HG03575 (cell line): ENCODE results near the gene EIF5.
A peak's percentile ranks its signal among the peaks of the same experiment; 100 is the strongest.
"Not testable (repeated sequence)": the region's sequence is repeated elsewhere in the genome, so short reads cannot be mapped to it uniquely, and the experiment has no call there.

Experiments used
- ATAC-seq: cut with Tn5 transposase; IDR thresholded peaks from one replicate; pipeline ENCODE4 v1.9.1; 2021; ENCODE audit not compliant: unreplicated experiment, insufficient number of reproducible peaks, low FRiP score; ENCODE audit errors: extremely low read depth

The EIF5 gene

GRCh38 chr14:103357552-103357951 lies 23.5 kb downstream of the EIF5 start:
- ATAC-seq, result not testable (repeated sequence)

DNA sequence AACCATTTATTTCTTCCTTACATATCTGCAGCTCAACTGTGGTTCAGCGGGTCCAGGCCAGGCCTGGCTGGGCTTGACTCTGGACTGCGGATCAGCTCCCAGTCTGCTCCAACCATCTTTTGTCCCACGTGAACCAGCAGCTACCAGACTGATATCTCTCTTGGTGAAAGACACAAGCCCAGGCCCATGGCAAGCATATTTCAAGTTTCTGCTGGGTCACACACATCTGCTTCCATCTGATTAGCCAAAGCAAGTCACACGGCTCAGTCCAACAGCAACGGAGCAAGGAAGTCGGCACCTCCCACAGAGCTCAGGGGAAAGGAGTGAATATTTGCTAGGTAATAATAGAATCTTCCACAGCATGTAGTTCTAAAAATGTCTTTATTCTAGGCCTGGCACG lies 26.5 kb downstream of the EIF5 start:
- no peak for ATAC-seq

GRCh38 chr14:103361867-103362266 lies 27.8 kb downstream of the EIF5 start:
- ATAC-seq, result no peak

DNA sequence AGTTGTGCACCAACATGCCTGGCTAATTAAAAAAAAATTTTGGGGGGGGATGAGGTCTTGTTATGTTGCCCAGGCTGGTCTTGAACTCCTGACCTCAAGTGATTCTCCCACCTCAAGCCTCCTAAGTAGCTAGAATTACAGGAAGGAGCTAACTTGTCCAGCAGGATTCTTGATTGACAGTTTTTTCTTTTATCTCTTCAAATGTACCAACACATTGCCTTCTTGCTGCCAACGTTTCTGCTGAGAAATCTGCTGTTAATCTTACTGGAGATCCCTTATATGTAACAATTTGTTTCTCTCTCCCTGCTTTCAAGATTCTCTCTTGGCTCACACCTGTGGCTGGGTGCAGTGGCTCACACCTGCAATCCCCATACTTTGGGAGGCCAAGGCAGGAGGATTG lies 28.7 kb downstream of the EIF5 start:
- ATAC-seq, result no peak

GRCh38 chr14:103366741-103367140 lies 32.7 kb downstream of the EIF5 start:
- no peak for ATAC-seq

GRCh38 chr14:103367995-103368394 lies 34.0 kb downstream of the EIF5 start:
- no peak for ATAC-seq

GRCh38 chr14:103370087-103370486 lies 36.0 kb downstream of the EIF5 start:
- ATAC-seq, result no peak

- ATAC-seq, result no peak
Observed at GRCh38 chr14:103372017-103372416, 38.0 kb downstream of the EIF5 start.

- no peak for ATAC-seq
Observed at GRCh38 chr14:103372552-103373304, 38.7 kb downstream of the EIF5 start.

DNA sequence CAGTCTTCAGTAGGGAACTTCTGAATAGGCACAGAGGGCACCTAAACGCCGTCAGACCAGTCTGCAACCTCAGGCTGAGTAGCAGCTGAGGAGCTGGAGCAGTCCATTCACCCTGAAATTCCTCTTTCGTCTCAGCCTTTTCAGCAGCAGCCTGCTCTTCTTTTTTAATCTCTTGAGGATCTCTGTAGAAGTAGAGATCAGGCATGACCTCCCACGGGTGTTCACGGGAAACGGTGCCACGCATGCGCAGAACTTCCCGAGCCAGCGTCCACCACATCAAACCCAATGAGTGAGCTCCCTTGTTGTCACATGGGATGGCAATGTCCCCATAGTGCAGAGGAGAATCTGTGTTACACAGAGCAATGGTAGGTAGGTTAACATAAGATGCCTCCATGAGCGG lies 40.1 kb downstream of the EIF5 start:
- ATAC-seq, result no peak

GRCh38 chr14:103377522-103378037 lies 43.5 kb downstream of the EIF5 start:
- no peak for ATAC-seq

DNA sequence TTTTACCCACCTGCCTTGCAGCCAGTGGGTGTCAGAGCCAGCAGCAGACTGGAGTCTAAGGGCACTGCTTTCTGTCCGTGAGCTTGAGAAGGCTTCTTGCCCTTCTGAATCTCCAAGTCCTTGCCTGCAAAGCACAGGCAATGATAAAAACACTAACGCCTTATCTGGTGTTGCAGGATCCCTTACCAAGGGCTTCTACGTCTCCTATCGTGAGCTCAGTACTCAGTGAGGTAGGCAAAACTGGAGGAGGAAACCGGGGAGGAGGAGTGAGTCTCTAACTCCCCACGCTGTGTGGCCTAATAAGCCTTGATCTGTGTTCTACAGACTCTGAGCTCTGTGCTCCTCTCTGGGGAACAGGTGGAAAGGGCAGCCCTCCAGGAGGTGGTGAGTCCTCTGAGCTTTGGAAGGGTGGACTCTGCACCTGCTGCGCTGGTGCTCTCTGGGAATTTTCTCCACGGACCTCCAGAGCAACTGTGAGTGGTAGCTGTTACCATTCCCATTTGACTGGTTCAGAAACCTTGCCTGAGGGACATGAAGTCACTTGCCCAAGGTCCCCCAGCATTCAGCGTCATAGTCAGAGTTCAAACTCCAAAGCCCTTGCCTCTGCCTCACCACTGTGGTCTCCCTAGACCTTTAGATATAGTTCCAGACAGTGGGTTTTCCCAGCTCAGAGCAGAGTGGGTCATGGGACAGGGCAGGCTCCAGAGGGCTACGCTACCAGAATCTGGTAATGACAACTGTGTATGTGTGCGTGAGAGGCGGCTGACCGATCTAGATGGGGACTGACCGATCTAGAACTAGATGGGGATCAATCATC lies 44.2 kb downstream of the EIF5 start:
- no peak for ATAC-seq

- ATAC-seq, result no peak
Observed at GRCh38 chr14:103380719-103381377, 46.8 kb downstream of the EIF5 start.

GRCh38 chr14:103382376-103382775 lies 48.3 kb downstream of the EIF5 start:
- no peak for ATAC-seq

DNA sequence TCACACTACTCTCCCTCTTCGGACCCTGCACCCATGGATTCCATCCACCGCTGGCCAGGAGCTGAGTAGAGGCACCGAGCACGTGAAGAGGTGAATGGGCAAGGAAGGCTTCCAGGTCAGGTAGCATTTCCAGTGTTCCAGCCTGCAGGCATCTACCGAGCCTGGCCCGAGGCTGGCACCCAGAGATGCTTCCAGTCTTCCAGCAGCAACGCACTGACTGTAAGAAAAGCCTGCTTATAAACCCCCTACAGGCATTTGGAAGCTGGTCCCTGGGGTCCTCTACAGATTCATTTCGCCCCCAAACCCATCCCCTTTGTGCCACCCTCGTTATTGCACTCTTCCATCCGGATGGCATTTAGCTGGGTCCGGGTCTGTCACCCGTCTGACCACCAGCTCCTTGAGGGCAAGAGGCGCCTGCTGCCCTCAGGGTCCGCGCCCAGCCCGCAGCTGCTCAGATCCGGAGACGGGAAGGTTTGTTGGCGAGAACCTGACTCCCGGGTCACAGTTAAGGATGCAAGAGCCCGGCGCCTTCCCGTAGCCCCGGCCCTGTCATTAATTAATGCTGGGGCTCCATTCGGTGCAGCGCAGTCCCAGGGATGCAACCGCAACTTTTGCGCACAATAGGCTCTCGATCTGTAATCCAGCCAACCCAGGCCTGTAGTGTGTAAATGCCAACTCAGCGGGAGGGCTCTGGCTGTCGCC lies 50.6 kb downstream of the EIF5 start:
- ATAC-seq, result no peak

DNA sequence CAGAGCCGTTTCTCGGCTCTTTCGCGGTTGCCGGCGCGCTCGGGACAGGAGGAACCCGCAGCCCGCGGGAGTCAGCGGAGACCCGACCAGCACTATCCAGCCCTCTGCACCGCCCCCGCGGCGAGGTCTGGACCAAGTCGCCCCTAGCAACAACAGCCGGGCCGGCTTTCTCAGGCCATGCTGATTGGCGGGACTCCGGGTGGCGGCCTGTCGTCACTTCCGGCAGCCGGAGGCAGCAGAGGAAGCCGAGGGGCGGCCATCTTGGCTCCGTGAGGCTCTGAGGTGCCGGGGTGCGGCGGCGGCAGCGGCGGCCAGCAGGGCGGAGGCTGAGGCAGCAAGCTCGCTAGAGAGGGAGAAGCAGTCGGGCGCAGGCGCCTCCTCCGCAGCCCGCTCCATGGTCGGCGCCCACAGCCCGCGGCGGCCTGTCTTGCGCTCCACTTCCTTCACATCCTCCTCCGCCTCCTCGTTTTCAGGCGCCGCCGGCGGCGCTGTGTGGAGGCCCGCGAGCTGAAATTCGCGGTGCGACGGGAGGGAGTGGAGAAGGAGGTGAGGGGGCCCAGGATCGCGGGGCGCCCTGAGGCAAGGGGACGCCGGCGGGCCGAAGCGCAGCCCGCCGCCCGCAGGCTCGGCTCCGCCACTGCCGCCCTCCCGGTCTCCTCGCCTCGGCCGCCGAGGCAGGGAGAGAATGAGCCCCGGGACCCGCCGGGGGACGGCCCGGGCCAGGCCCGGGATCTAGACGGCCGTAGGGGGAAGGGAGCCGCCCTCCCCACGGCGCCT lies 51.3 kb downstream of the EIF5 start, which contains the start of gene MARK3:
MARK3 (plus strand) TSS at position 264 of the 777 bp plus-strand sequence. CDS start 615 bp downstream, outside the sequence.
- ATAC-seq, result peak; percentile 76

GRCh38 chr14:103385929-103386712 lies 52.1 kb downstream of the EIF5 start:
- ATAC-seq, result no peak
